Endothelial cell (in vitro differentiated cells): ENCODE data around the gene ATP13A2. TPM values are rescaled to one million over a fixed set of nuclear protein-coding genes. Genes with fewer than 3 reads are reported as not detected.

ENCODE experiments used
- DNase-seq: peaks from one replicate; pipeline ENCODE4 v3.0.0; 2021; ENCODE audit warnings: low spot score
- H3K27ac Mint-ChIP-seq: one replicate; pipeline ENCODE4 v1.8.0; 2021; ENCODE audit warnings: mixed read lengths, inconsistent platforms; ENCODE audit not compliant: unreplicated experiment
- H3K27me3 Mint-ChIP-seq: one replicate; pipeline ENCODE4 v1.8.0; 2021; ENCODE audit warnings: mild to moderate bottlenecking, moderate library complexity, mixed read lengths, inconsistent platforms; ENCODE audit not compliant: unreplicated experiment
- H3K36me3 Mint-ChIP-seq: one replicate; pipeline ENCODE4 v1.8.0; 2021; ENCODE audit warnings: mild to moderate bottlenecking, low read depth, mixed read lengths, inconsistent platforms; ENCODE audit not compliant: unreplicated experiment
- H3K4me1 Mint-ChIP-seq: one replicate; pipeline ENCODE4 v1.8.0; 2021; ENCODE audit warnings: mild to moderate bottlenecking, mixed read lengths, inconsistent platforms; ENCODE audit not compliant: unreplicated experiment
- H3K4me3 Mint-ChIP-seq: one replicate; pipeline ENCODE4 v1.8.0; 2021; ENCODE audit warnings: mild to moderate bottlenecking, mixed read lengths, inconsistent platforms; ENCODE audit not compliant: unreplicated experiment
- H3K9me3 Mint-ChIP-seq: one replicate; pipeline ENCODE4 v1.8.0; 2021; ENCODE audit warnings: mixed read lengths, inconsistent platforms; ENCODE audit not compliant: unreplicated experiment
- total RNA-seq: library from RNA; stranded (reverse); fragmentation: NEBNext Ultra II Directional; extraction: Animal tissue kit (Norgen Biotek cat#: 25700); gene quantifications from one replicate; pipeline ENCODE4 v1.2.1, GENCODE V29; 2021; ENCODE audit not compliant: unreplicated experiment
- TF ChIP-seq, protein P1 (sequence below): fragments of 200-600 bp; sonication (generic); IDR thresholded peaks from one replicate; pipeline ENCODE4 v1.5.0; 2021; ENCODE audit warnings: antibody characterized with exemption; ENCODE audit not compliant: unreplicated experiment

ATP13A2 gene
- total RNA-seq, 1 donor from 2014 or later, result 55.6 TPM

- DNase-seq, result no peak
- TF ChIP-seq, protein P1, sequence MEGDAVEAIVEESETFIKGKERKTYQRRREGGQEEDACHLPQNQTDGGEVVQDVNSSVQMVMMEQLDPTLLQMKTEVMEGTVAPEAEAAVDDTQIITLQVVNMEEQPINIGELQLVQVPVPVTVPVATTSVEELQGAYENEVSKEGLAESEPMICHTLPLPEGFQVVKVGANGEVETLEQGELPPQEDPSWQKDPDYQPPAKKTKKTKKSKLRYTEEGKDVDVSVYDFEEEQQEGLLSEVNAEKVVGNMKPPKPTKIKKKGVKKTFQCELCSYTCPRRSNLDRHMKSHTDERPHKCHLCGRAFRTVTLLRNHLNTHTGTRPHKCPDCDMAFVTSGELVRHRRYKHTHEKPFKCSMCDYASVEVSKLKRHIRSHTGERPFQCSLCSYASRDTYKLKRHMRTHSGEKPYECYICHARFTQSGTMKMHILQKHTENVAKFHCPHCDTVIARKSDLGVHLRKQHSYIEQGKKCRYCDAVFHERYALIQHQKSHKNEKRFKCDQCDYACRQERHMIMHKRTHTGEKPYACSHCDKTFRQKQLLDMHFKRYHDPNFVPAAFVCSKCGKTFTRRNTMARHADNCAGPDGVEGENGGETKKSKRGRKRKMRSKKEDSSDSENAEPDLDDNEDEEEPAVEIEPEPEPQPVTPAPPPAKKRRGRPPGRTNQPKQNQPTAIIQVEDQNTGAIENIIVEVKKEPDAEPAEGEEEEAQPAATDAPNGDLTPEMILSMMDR, result no peak
- no peak overlapping the region for H3K4me3 Mint-ChIP-seq
- no peaks in the 10 kb centered on the region for H3K4me1 Mint-ChIP-seq
- peaks cover 2% of the 10 kb centered on the region for H3K27me3 Mint-ChIP-seq
- peaks cover 10% of the 10 kb centered on the region for H3K36me3 Mint-ChIP-seq
- no peak overlapping the region for H3K27ac Mint-ChIP-seq
- H3K9me3 Mint-ChIP-seq, result no peaks in the 10 kb centered on the region
These were observed 50.2 kb downstream of the ATP13A2 start for GRCh38 chr1:16961297-16962133.

DNA sequence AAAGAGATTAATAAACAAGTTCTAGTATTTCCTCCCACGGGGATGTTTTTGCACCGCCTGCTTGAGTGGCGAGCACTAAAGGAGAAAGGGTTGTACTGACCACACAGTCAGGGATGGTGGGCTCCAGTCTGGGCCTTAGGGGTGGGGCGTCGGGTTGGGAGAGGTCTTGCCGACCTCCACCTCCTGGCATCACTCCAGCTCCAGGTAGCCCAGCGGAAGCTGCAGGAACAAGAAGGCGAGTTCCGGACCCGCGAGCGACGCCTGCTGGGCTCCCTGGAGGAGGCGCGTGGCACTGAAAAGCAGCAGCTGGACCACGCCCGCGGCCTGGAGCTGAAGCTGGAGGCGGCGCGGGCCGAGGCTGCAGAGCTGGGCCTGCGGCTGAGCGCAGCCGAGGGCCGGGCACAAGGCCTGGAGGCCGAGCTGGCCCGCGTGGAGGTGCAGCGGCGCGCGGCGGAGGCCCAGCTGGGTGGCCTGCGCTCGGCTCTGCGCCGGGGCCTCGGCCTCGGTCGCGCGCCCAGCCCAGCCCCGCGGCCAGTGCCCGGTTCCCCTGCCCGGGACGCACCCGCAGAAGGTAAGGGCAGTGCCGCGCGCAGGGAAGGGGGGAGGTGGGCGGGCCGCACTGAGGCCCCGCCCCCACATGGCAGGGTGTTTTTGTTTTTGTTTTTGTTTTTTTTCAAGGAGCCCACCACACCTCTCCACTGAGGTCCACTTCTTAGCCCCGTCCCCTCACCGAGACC lies 51.0 kb downstream of the ATP13A2 start:
- TF ChIP-seq, protein P1, result peak; percentile 63
- no peaks in the 10 kb centered on the region for H3K9me3 Mint-ChIP-seq
- H3K36me3 Mint-ChIP-seq, result peaks cover 7% of the 10 kb centered on the region
- peak overlapping the region; percentile 59 for H3K4me3 Mint-ChIP-seq
- H3K27ac Mint-ChIP-seq, result no peak overlapping the region
- no peaks in the 10 kb centered on the region for H3K4me1 Mint-ChIP-seq
- peaks cover 3% of the 10 kb centered on the region for H3K27me3 Mint-ChIP-seq
- DNase-seq, result peak; percentile 92

DNA sequence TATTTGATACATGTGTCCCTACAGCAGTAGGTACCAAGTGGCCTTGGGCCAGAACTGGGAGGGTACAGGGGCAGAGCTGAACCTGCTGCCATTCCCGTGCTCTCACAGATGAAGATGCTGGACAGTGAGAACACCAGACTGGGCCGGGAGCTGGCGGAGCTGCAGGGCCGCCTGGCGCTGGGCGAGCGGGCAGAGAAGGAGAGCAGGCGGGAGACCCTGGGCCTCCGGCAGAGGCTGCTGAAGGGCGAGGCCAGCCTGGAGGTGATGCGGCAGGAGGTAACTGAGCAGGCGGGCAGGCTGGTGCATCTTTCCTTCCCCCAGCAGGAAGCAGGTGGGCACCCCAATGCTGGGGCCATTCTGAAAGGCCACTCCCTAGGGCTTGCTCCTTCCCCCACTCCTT lies 53.3 kb downstream of the ATP13A2 start:
- DNase-seq, result no peak
- Mint-ChIP-seq H3K36me3 (no peaks in the 10 kb centered on the region), H3K4me1 (no peaks in the 10 kb centered on the region), H3K27me3 (peaks cover 2% of the 10 kb centered on the region), H3K9me3 (no peaks in the 10 kb centered on the region), H3K4me3 (no peak overlapping the region), H3K27ac (no peak overlapping the region)
- TF ChIP-seq, protein P1, result no peak

- TF ChIP-seq, protein P1, result no peak
- H3K4me3 Mint-ChIP-seq, result no peak overlapping the region
- H3K4me1 Mint-ChIP-seq, result no peaks in the 10 kb centered on the region
- peaks cover 2% of the 10 kb centered on the region for H3K27me3 Mint-ChIP-seq
- DNase-seq, result no peak
- H3K27ac Mint-ChIP-seq, result no peak overlapping the region
- H3K9me3 Mint-ChIP-seq, result no peaks in the 10 kb centered on the region
- H3K36me3 Mint-ChIP-seq, result no peaks in the 10 kb centered on the region
These were observed 54.0 kb downstream of the ATP13A2 start for GRCh38 chr1:16957731-16958130.

DNA sequence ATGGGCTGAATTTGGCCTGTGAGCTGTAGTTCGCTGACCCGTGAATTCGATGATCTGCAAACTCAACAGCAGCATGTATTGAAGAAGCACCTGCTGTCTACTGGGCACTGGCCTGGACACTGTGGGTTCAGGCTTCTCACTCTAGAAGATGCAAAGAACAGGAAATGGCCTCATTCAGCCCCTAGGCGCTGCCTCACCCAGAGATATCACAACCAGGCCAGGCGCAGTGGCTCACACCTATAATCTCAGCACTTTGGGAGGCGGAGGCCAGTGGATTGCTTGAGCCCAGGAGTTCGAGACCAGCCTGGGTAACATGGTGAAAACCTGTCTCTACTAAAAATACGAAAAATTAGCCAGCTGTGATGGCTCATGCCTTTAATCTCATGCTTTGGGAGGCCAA lies 55.0 kb downstream of the ATP13A2 start:
- H3K4me3 Mint-ChIP-seq, result no peak overlapping the region
- H3K27ac Mint-ChIP-seq, result no peak overlapping the region
- DNase-seq, result no peak
- TF ChIP-seq, protein P1, result no peak
- no peaks in the 10 kb centered on the region for H3K36me3 Mint-ChIP-seq
- no peaks in the 10 kb centered on the region for H3K9me3 Mint-ChIP-seq
- no peaks in the 10 kb centered on the region for H3K4me1 Mint-ChIP-seq
- peaks cover 2% of the 10 kb centered on the region for H3K27me3 Mint-ChIP-seq
